Measurements from ENCODE around the gene CLEC18A.

CLEC18A gene

DNA sequence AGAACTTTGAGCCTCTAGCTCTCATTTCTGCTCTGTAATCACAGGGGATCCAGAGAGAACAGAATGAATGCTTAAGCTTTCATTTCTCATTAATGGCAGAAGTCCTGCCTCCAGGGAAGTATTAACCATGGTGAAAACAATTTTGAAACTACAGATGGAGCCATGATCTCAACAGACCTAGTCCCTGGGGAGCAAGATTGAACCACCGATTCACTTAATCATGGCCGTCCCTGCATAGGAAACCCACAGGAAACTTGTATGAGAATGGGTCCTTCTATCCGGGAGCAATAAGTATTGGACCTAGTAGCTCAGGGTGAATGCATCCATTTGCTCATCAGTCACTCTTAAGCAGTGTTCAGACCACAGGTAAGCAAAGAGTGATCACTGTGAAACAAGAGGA, 40.2 kb upstream of the CLEC18A start:
- no peak overlapping the region for H3K4me3 ChIP-seq (replicated peaks; ENCODE audit: low read depth, low read length)
- TF ChIP-seq CTCF (IDR thresholded peaks at IDR 0.05; ENCODE audit: low read length, missing control alignments), result no peak
- no peak for DNase-seq (ENCODE audit: low read depth)

DNA sequence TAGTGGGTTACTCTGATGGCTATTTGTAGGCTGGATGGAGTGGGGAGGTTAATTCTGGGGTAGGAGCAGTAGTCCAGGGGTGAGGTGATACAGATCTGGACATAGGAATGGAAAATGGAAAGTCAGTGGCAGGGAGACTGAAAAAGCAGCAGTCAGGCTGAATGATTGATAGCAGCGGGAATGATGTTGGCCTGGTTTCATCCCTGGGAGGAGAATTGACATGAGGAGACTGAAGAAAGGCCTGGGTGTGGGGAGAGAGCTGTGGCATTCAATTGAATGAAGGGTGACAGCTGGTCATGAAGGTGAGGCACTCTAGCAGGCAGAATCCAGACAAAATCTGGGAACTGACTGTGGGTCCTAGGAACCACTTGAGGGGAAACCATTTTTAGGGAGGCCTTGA, 34.7 kb upstream of the CLEC18A start:
- no peak for TF ChIP-seq CTCF (IDR thresholded peaks at IDR 0.05; ENCODE audit: low read length, missing control alignments)
- H3K4me3 ChIP-seq (replicated peaks; ENCODE audit: low read depth, low read length), result no peak overlapping the region
- DNase-seq (ENCODE audit: low read depth), result no peak

GRCh38 chr16:69917311-69917710, 33.8 kb upstream of the CLEC18A start:
- TF ChIP-seq CTCF (IDR thresholded peaks at IDR 0.05; ENCODE audit: low read length, missing control alignments), result no peak
- DNase-seq (ENCODE audit: low read depth), result no peak
- H3K4me3 ChIP-seq (replicated peaks; ENCODE audit: low read depth, low read length), result no peak overlapping the region

GRCh38 chr16:69917739-69918138, 33.4 kb upstream of the CLEC18A start:
- peak overlapping the region; percentile 45 for H3K4me3 ChIP-seq (replicated peaks; ENCODE audit: low read depth, low read length)
- DNase-seq (ENCODE audit: low read depth), result peak; percentile 98
- TF ChIP-seq CTCF (IDR thresholded peaks at IDR 0.05; ENCODE audit: low read length, missing control alignments), result no peak

- peak overlapping the region; percentile 45 for H3K4me3 ChIP-seq (replicated peaks; ENCODE audit: low read depth, low read length)
- DNase-seq (ENCODE audit: low read depth), result no peak
- TF ChIP-seq CTCF (IDR thresholded peaks at IDR 0.05; ENCODE audit: low read length, missing control alignments), result no peak
Observed at GRCh38 chr16:69918241-69918640, 32.9 kb upstream of the CLEC18A start.

- H3K4me3 ChIP-seq (replicated peaks; ENCODE audit: low read depth, low read length), result no peak overlapping the region
- DNase-seq (ENCODE audit: low read depth), result peak; percentile 14
- TF ChIP-seq CTCF (IDR thresholded peaks at IDR 0.05; ENCODE audit: low read length, missing control alignments), result no peak
Observed at GRCh38 chr16:69921127-69921526, 30.0 kb upstream of the CLEC18A start.

GRCh38 chr16:69922200-69922599, 28.9 kb upstream of the CLEC18A start:
- no peak overlapping the region for H3K4me3 ChIP-seq (replicated peaks; ENCODE audit: low read depth, low read length)
- DNase-seq (ENCODE audit: low read depth), result no peak
- no peak for TF ChIP-seq CTCF (IDR thresholded peaks at IDR 0.05; ENCODE audit: low read length, missing control alignments)

Measured in fibroblast of pulmonary artery (primary cell).